ENCODE data around the gene MMP14. TPM values are rescaled to one million over a fixed set of nuclear protein-coding genes. Genes with fewer than 3 reads are reported as not detected.

Gene MMP14
- total and polyA plus RNA-seq, 2 of the 13 experiments (the other 11 are each of a cell fraction or from before 2014, with no cell fraction given), result 5.2 to 9.8 TPM

DNA sequence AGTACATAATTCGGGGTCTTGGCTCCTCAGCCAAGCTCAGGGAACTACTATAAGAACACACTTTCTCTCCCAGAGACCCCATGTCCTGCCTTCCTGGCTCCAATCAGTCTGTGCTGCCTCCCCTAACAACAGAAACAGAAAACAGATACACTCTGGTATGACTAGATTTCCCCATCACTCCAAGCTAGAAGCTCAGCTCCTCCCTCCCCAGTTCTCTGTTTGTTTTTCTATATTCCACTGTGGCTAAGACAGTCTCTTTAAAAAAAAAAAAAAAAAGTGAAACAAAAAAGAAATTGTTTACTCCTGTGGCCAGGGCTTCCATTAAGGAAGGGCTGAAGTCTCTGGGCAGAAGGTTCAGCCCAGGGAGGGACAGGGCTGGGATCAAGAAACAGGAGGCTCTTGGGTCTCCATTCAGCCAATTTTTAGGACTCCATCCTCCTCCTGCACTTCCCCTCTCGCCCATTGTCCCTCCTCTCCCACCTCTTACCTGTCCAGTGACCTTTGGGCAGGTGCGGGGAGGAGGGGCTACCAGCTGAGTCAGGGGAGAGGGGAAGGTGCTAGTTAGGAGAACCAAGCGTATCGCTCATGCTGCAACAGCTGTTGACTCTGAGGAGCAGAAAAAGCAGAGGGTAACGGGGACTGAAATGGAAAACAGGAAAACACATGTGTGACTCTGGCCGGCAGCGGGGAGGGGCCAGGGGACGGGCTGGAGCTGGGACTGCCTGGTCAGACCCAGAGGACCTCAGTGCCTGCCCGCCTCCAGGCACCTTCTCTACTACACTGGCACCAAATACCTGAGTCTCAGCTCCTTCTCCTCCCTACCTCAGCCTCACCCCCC, 17.0 kb upstream of the MMP14 start (continued):
- TF ChIP-seq TAF15 (IDR thresholded peaks at IDR 0.05; ENCODE audit: low read depth, low read length, poor library complexity, severe bottlenecking) (no peak), MAFK (conservative IDR thresholded peaks at IDR 0.05 in 1 of 2, IDR thresholded peaks at IDR 0.05 in 1 of 2; ENCODE audit: low read length in 2 of 2) (no peak), CREB1 (IDR thresholded peaks at IDR 0.05) (no peak), CREB1 (CRISPR knock-in tag; IDR thresholded peaks at IDR 0.05) (no peak), HNF4G (IDR thresholded peaks at IDR 0.05; ENCODE audit: borderline replicate concordance, low read depth, low read length) (peak; percentile 55), HNF4G (CRISPR knock-in tag; IDR thresholded peaks at IDR 0.05; ENCODE audit: borderline replicate concordance, low read depth) (no peak), GATAD2A (CRISPR knock-in tag; IDR thresholded peaks at IDR 0.05) (peak; percentile 53), NPAS2 (CRISPR knock-in tag; IDR thresholded peaks at IDR 0.05; ENCODE audit: borderline replicate concordance) (no peak), CBX5 (CRISPR knock-in tag; IDR thresholded peaks at IDR 0.05; ENCODE audit: borderline replicate concordance) (peak; percentile 38; the same call in 1 of the 2 replicates), KDM3A (CRISPR knock-in tag; IDR thresholded peaks at IDR 0.05; ENCODE audit: low read depth) (0 out of 2 replicates have a peak, but pooled peaks have one; percentile 42), ELF1 (CRISPR knock-in tag; IDR thresholded peaks at IDR 0.05) (peak; percentile 25; the same call in 1 of the 2 replicates), ZNF557 (CRISPR knock-in tag; IDR thresholded peaks at IDR 0.05) (no peak), TBL1XR1 (IDR thresholded peaks at IDR 0.05; ENCODE audit: borderline replicate concordance, low read length, partially characterized antibody) (no peak), KDM6A (CRISPR knock-in tag; IDR thresholded peaks at IDR 0.05; ENCODE audit: low read depth) (no peak), FOXK2 (IDR thresholded peaks at IDR 0.05) (no peak), ZNF761 (CRISPR knock-in tag; conservative IDR thresholded peaks at IDR 0.05) (0 out of 2 replicates have a peak, but pooled peaks have one; percentile 69)
- TF ChIP-seq, protein P1, sequence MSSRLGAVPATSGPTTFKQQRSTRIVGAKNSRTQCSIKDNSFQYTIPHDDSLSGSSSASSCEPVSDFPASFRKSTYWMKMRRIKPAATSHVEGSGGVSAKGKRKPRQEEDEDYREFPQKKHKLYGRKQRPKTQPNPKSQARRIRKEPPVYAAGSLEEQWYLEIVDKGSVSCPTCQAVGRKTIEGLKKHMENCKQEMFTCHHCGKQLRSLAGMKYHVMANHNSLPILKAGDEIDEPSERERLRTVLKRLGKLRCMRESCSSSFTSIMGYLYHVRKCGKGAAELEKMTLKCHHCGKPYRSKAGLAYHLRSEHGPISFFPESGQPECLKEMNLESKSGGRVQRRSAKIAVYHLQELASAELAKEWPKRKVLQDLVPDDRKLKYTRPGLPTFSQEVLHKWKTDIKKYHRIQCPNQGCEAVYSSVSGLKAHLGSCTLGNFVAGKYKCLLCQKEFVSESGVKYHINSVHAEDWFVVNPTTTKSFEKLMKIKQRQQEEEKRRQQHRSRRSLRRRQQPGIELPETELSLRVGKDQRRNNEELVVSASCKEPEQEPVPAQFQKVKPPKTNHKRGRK (CRISPR knock-in tag; IDR thresholded peaks at IDR 0.05), result 0 out of 2 replicates have a peak, but pooled peaks have one; percentile 29
- TF ChIP-seq, protein P2, sequence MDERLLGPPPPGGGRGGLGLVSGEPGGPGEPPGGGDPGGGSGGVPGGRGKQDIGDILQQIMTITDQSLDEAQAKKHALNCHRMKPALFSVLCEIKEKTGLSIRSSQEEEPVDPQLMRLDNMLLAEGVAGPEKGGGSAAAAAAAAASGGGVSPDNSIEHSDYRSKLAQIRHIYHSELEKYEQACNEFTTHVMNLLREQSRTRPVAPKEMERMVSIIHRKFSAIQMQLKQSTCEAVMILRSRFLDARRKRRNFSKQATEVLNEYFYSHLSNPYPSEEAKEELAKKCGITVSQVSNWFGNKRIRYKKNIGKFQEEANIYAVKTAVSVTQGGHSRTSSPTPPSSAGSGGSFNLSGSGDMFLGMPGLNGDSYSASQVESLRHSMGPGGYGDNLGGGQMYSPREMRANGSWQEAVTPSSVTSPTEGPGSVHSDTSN (CRISPR knock-in tag; IDR thresholded peaks at IDR 0.05), result 0 out of 2 replicates have a peak, but pooled peaks have one; percentile 7
- TF ChIP-seq, protein P3, sequence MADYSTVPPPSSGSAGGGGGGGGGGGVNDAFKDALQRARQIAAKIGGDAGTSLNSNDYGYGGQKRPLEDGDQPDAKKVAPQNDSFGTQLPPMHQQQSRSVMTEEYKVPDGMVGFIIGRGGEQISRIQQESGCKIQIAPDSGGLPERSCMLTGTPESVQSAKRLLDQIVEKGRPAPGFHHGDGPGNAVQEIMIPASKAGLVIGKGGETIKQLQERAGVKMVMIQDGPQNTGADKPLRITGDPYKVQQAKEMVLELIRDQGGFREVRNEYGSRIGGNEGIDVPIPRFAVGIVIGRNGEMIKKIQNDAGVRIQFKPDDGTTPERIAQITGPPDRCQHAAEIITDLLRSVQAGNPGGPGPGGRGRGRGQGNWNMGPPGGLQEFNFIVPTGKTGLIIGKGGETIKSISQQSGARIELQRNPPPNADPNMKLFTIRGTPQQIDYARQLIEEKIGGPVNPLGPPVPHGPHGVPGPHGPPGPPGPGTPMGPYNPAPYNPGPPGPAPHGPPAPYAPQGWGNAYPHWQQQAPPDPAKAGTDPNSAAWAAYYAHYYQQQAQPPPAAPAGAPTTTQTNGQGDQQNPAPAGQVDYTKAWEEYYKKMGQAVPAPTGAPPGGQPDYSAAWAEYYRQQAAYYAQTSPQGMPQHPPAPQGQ (CRISPR knock-in tag; IDR thresholded peaks at IDR 0.05; ENCODE audit: borderline replicate concordance), result no peak
- TF ChIP-seq, protein P4, sequence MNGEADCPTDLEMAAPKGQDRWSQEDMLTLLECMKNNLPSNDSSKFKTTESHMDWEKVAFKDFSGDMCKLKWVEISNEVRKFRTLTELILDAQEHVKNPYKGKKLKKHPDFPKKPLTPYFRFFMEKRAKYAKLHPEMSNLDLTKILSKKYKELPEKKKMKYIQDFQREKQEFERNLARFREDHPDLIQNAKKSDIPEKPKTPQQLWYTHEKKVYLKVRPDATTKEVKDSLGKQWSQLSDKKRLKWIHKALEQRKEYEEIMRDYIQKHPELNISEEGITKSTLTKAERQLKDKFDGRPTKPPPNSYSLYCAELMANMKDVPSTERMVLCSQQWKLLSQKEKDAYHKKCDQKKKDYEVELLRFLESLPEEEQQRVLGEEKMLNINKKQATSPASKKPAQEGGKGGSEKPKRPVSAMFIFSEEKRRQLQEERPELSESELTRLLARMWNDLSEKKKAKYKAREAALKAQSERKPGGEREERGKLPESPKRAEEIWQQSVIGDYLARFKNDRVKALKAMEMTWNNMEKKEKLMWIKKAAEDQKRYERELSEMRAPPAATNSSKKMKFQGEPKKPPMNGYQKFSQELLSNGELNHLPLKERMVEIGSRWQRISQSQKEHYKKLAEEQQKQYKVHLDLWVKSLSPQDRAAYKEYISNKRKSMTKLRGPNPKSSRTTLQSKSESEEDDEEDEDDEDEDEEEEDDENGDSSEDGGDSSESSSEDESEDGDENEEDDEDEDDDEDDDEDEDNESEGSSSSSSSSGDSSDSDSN (CRISPR knock-in tag; IDR thresholded peaks at IDR 0.05), result no peak
- TF ChIP-seq, protein P5, sequence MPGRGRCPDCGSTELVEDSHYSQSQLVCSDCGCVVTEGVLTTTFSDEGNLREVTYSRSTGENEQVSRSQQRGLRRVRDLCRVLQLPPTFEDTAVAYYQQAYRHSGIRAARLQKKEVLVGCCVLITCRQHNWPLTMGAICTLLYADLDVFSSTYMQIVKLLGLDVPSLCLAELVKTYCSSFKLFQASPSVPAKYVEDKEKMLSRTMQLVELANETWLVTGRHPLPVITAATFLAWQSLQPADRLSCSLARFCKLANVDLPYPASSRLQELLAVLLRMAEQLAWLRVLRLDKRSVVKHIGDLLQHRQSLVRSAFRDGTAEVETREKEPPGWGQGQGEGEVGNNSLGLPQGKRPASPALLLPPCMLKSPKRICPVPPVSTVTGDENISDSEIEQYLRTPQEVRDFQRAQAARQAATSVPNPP (CRISPR knock-in tag; IDR thresholded peaks at IDR 0.05), result no peak
